Measurements from ENCODE around the gene RERE.

DNA sequence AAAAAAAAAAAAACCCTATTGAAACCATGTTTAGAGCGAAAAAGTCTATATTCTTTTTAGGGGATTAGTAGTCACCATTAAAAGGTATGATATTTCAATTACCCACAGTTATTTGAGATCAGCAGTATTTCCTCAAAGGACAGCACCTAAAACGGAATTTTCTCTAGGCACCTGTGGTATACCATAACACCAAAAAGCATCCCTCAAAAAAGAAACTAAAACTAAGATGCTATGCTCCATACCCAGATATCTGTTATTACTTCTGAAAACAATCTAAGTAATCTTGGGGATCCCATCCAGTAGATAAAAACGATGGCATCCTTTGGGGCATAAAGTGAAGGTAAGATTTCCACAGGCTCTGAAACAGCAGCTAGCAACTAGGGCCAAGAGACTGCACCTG, 89.0 kb downstream of the RERE start:
- TF ChIP-seq POLR2A (IDR thresholded peaks at IDR 0.05): no peak
- no peak for TF ChIP-seq CTCF (IDR thresholded peaks at IDR 0.05)

All from adrenal gland (tissue), 5 donors.